Heart right ventricle (tissue), 16 donors: ENCODE results near the gene FBXO38. TPM values are rescaled to one million over a fixed set of nuclear protein-coding genes. Genes with fewer than 3 reads are reported as not detected.

ENCODE experiments used
- ATAC-seq, 8 donors: fragments of 200-7000 bp; cut with Tn5 transposase; one replicate each; pipeline ENCODE4 v1.9.1; 2020; ENCODE audit warnings: mild to moderate bottlenecking in 8 of 8, moderate library complexity in 8 of 8, moderate number of reproducible peaks in 1 of 8
- DNase-seq, 2 donors: peaks; one replicate each; pipeline ENCODE4 v3.0.0-alpha.2; 2020
- H3K27ac ChIP-seq, 10 donors: fragments of 200-600 bp; sonication (generic) in 2 of 10; one replicate each; pipeline versions ENCODE4 v1.5.0 to v1.8.0; 2020 to 2022; ENCODE audit warnings: mild to moderate bottlenecking in 3 of 10
- H3K27me3 ChIP-seq, 7 donors: fragments of 200-600 bp; one replicate each; pipeline ENCODE4 v1.8.0; 2021 to 2022; ENCODE audit warnings: mild to moderate bottlenecking in 2 of 7
- H3K36me3 ChIP-seq, 9 donors: fragments of 200-600 bp; sonication (generic) in 1 of 9; one replicate each; pipeline versions ENCODE4 v1.5.0 to v1.8.0; 2020 to 2022; ENCODE audit warnings: mild to moderate bottlenecking in 2 of 9
- H3K4me1 ChIP-seq, 9 donors: fragments of 200-600 bp; sonication (generic) in 1 of 9; one replicate each; pipeline versions ENCODE4 v1.5.0 to v1.8.0; 2020 to 2022; ENCODE audit warnings: mild to moderate bottlenecking in 4 of 9
- H3K4me3 ChIP-seq, 10 donors: fragments of 200-600 bp; sonication (generic) in 2 of 10; one replicate each; pipeline versions ENCODE4 v1.5.0 to v1.8.0; 2020 to 2022; ENCODE audit warnings: mild to moderate bottlenecking in 7 of 10, moderate library complexity in 2 of 10
- H3K9me3 ChIP-seq, 11 donors: fragments of 200-600 bp in 10 of 11; sonication (generic) in 2 of 11; one replicate each; pipeline versions ENCODE4 v1.5.0 to v1.8.0; 2013 to 2022; ENCODE audit warnings: mild to moderate bottlenecking in 2 of 11, control low read depth in 1 of 11, moderate library complexity in 1 of 11
- CTCF ChIP-seq, 9 donors: fragments of 200-600 bp; sonication (generic) in 2 of 9; IDR thresholded peaks; one replicate each; pipeline versions ENCODE4 v1.5.0 to v1.8.0; 2021 to 2022; ENCODE audit warnings: antibody characterized with exemption in 9 of 9, mild to moderate bottlenecking in 5 of 9, moderate library complexity in 1 of 9
- WGBS, 2 donors: extraction: QIAGEN DNeasy Blood & Tissue Kit; methylation state at CpG; one replicate each; pipeline ENCODE4 v1.1.7; 2013; ENCODE audit warnings: inconsistent platforms in 1 of 2; 5-methylcytosine and 5-hydroxymethylcytosine counted together
- intact Hi-C, 10 donors: fragments of 100-400 bp; cut with DNase I; formaldehyde crosslinking; loops; one replicate each; pipeline versions ENCODE4 v1.11.1 to v1.14.2; 2022
- polyA plus RNA-seq, 2 donors: library from polyadenylated mRNA; stranded (reverse); fragments of 200-250 nt; gene quantifications; one replicate each; pipeline ENCODE4 v1.2.3, GENCODE V29; 2013
- total RNA-seq, 10 donors: library from RNA; stranded (reverse); fragmentation: NEBNext Ultra II Directional in 3 of 10; extraction: Animal tissue kit (Norgen Biotek cat#: 25700) in 3 of 10; gene quantifications; one replicate each; pipeline versions ENCODE4 v1.2.1 to v1.2.4, GENCODE V29; 2021 to 2023
- donor health status: Arrhythmogenic right ventricular cardiomyopathy.
- donor health status: ischemic (EF 13 %, LVEDD 7.1; RV severe dilation, severe dysfunction).
- donor health status: healthy with polysubstance abuse.
- donor health status: DM: no; HTN: yes; CAD: no.
- donor health status: DM: no; HTN: no; CAD: no.
- donor health status: ischemic (EF 25% LVEDD 6.9; RV normal size, moderate dysfunction).
- donor health status: ischemic (EF 25% LVEDD 5.7; RV mildly dilated, moderate dysfunction).
- donor health status: healthy.
- donor health status: DM: yes; HTN: yes; CAD: no.
- donor health status: Ischemic cardiomyopathy.
- donor health status: ischemic (EF 35%, LVEDD 5.7; RV mildly dilated, moderate dysfunction).
- donor health status: nonischemic (EF 11% LVEDD 7.7; RV severe dilation, severe dysfunction).
- donor health status: DM: yes; HTN: yes; CAD: no.
- donor health status: PGD.
- donor health status: ischemic (EF 29% LVEDD 5.4; RV normal size, mild dysfunction).
- donor health status: nonischemic (EF 23%, LVEDD 6.1; RV moderate dilation, normal function).

Gene FBXO38
- total and polyA plus RNA-seq, 12 donors: 10.2 to 66.4 (median 46.6) TPM

GRCh38 chr5:148401604-148402003, 17.8 kb downstream of the FBXO38 start:
- no peak for DNase-seq
- peak in 3 of 8 donors; percentile 17 to 70 (median 35) for ATAC-seq
- Histone ChIP-seq H3K9me3 (no peaks in the 10 kb centered on the region), H3K4me1 (peaks cover 0 to 70% (median 53%) of the 10 kb centered on the region in 9 donors), H3K27ac (peak overlapping the region in 7 of 10 donors; percentile 24 to 80 (median 41)), H3K36me3 (peaks cover 0 to 100% (median 26%) of the 10 kb centered on the region in 9 donors), H3K4me3 (no peak overlapping the region), H3K27me3 (no peaks in the 10 kb centered on the region)
- 50 to 57% methylated on average over 2 of the region's 2 CpGs for WGBS, 2 donors
- no peak for TF ChIP-seq CTCF (IDR thresholded peaks at IDR 0.05)
- intact Hi-C loops: no loop called here

- peaks cover 0 to 100% (median 36%) of the 10 kb centered on the region in 9 donors for H3K36me3 ChIP-seq
- intact Hi-C loops: no loop called here
- no peaks in the 10 kb centered on the region for H3K27me3 ChIP-seq
- peaks cover 0 to 65% (median 42%) of the 10 kb centered on the region in 9 donors for H3K4me1 ChIP-seq
- H3K27ac ChIP-seq: peak overlapping the region in 5 of 10 donors; percentile 12 to 80 (median 32)
- H3K4me3 ChIP-seq: no peak overlapping the region
- TF ChIP-seq CTCF (IDR thresholded peaks at IDR 0.05): no peak
- no peaks in the 10 kb centered on the region for H3K9me3 ChIP-seq
- ATAC-seq (peak in 4 of 8 donors; percentile 35 to 66 (median 48)), DNase-seq (no peak)
These were observed 19.6 kb downstream of the FBXO38 start for GRCh38 chr5:148403344-148403743.

- Histone ChIP-seq H3K4me3 (no peak overlapping the region), H3K27me3 (no peaks in the 10 kb centered on the region), H3K4me1 (peaks cover 0 to 38% (median 24%) of the 10 kb centered on the region in 9 donors), H3K27ac (peak overlapping the region in 6 of 10 donors; percentile 25 to 68 (median 57)), H3K9me3 (no peaks in the 10 kb centered on the region), H3K36me3 (peaks cover 0 to 100% (median 56%) of the 10 kb centered on the region in 9 donors)
- no peak for DNase-seq
- ATAC-seq: peak in 3 of 8 donors; percentile 46 to 67 (median 51)
- intact Hi-C loops: no loop called here
- TF ChIP-seq CTCF (IDR thresholded peaks at IDR 0.05): no peak
- WGBS, 2 donors: 34 to 69% methylated on average over 3 of the region's 3 CpGs
These were observed 22.6 kb downstream of the FBXO38 start for GRCh38 chr5:148406406-148406805.

- 74 to 75% methylated on average over 3 of the region's 3 CpGs for WGBS, 2 donors
- no peaks in the 10 kb centered on the region for H3K9me3 ChIP-seq
- H3K4me3 ChIP-seq: no peak overlapping the region
- DNase-seq: no peak
- H3K4me1 ChIP-seq: peaks cover 0 to 24% (median 10%) of the 10 kb centered on the region in 9 donors
- intact Hi-C loops: no loop called here
- H3K27ac ChIP-seq: peak overlapping the region in 2 of 10 donors; percentile 56 to 66
- peaks cover 0 to 100% (median 65%) of the 10 kb centered on the region in 9 donors for H3K36me3 ChIP-seq
- H3K27me3 ChIP-seq: no peaks in the 10 kb centered on the region
- no peak for TF ChIP-seq CTCF (IDR thresholded peaks at IDR 0.05)
- ATAC-seq: no peak
These were observed 24.3 kb downstream of the FBXO38 start for GRCh38 chr5:148408092-148408491.
